ENCODE measurements around the gene SLC9C2. TPM values are rescaled to one million over a fixed set of nuclear protein-coding genes. Genes with fewer than 3 reads are reported as not detected.
"Not testable (repeated sequence)": the region's sequence is repeated elsewhere in the genome, so short reads cannot be mapped to it uniquely, and the experiment has no call there.

SLC9C2 gene
- total RNA-seq, 6 experiments from 2014 or later, result not detected

DNA sequence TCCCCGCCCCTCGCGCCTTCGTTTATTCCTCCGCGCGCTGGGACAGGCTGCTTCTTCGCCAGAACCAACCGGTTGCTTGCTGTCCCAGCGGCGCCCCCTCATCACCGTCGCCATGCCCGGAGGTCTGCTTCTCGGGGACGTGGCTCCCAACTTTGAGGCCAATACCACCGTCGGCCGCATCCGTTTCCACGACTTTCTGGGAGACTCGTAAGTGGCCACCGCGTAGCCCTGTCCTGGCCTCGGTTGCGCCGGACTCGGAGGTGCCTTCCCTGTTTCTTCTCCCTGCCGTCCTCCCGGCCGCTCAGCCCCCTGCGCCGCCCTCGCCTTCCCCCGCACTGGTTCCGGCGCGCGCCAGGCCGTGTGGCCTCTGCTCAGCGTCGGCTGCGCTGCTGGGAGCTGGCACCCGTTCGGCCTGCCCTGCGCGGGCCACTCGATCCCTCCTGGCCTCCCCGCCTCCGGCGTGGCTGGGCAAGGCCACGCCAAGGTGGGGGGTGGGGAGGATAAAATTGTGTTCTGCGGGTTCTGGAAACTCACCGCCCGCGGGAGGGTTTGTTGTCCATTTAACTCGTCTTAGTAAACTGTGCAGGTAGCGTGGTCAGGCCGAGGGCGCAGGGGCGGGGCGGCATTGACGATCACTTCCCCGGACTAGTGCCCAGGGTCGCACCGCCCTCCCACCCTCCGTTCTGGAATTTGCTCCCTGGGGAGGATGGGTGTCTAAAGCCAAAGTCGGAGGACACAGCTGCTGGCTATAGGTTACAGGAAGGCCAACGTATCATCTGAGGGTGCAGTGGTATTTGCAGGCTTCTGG, 125.4 kb downstream of the SLC9C2 start, which contains the start of gene PRDX6:
TSS of gene PRDX6 (plus strand) at position 50 of the 808 bp plus-strand sequence. CDS start at position 113, 63 bp downstream.
- Histone ChIP-seq H3K9me3 (no peaks in the 10 kb centered on the region), H3K36me3 (peaks cover 0 to 18% (median 13%) of the 10 kb centered on the region in 4 donors), H3K27me3 (no peaks in the 10 kb centered on the region), H3K27ac (peak within 1 kb of the TSS; percentile 99), H3K4me3 (peak within 1 kb of the TSS; percentile 75 to 87 (median 83)), H3K4me1 (peaks cover 3 to 67% (median 26%) of the 10 kb centered on the region in 4 donors)
- 0% methylated on average over 17 of the region's 69 CpGs for WGBS (ENCODE audit: insufficient coverage, low coverage, low lambda C conversion rate, missing lambda C conversion rate)
- peak; percentile 83 to 93 (median 88) for DNase-seq
- TF ChIP-seq POLR2A (IDR thresholded peaks at IDR 0.05), result peak; percentile 56
- TF ChIP-seq, protein P1, sequence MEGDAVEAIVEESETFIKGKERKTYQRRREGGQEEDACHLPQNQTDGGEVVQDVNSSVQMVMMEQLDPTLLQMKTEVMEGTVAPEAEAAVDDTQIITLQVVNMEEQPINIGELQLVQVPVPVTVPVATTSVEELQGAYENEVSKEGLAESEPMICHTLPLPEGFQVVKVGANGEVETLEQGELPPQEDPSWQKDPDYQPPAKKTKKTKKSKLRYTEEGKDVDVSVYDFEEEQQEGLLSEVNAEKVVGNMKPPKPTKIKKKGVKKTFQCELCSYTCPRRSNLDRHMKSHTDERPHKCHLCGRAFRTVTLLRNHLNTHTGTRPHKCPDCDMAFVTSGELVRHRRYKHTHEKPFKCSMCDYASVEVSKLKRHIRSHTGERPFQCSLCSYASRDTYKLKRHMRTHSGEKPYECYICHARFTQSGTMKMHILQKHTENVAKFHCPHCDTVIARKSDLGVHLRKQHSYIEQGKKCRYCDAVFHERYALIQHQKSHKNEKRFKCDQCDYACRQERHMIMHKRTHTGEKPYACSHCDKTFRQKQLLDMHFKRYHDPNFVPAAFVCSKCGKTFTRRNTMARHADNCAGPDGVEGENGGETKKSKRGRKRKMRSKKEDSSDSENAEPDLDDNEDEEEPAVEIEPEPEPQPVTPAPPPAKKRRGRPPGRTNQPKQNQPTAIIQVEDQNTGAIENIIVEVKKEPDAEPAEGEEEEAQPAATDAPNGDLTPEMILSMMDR (IDR thresholded peaks at IDR 0.05), result no peak
- intact Hi-C loops (cut with DNase I), result no loop called here
- ATAC-seq, result peak; percentile 59 to 72 (median 64)

DNA sequence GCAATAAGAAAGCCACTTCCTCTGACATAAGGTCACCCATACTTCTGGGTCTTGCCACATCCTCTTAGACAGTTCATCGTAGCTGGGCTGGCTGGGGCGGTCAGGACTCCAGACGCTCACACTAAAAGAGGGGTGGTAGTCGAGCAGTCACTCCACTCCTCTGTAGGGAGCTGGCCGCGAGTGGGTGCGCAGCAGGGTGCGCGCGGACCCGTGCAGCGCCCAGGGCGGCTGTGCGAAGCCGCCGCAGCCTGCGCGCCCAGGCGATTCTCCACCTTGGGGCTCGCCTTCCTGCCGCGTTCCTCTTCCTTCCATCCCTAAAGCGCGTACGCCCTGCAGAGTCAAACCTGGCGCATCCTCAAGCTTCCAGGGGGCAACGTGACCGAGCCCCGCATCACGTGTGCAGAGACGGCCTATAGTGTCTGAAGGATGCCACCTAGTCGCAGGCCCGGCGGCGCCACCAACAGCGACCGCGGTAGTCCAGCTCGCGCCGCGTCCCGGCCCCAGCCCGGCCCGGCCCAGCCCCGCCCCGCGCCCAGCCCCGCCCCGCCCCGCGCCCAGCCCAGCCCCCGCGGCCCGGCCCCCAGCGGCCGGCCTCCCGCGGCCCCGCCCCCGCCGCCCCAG, 126.1 kb downstream of the SLC9C2 start:
- Histone ChIP-seq H3K27ac (peak overlapping the region; percentile 82 to 99 (median 93)), H3K4me3 (peak overlapping the region; percentile 72 to 87 (median 75)), H3K36me3 (peaks cover 0 to 12% (median 9%) of the 10 kb centered on the region in 4 donors), H3K27me3 (no peaks in the 10 kb centered on the region), H3K9me3 (no peaks in the 10 kb centered on the region), H3K4me1 (peaks cover 3 to 65% (median 26%) of the 10 kb centered on the region in 4 donors)
- ATAC-seq, result peak; percentile 79 to 90 (median 82)
- peak; percentile 96 to 98 (median 97) for DNase-seq
- TF ChIP-seq POLR2A (IDR thresholded peaks at IDR 0.05), result peak; percentile 74
- TF ChIP-seq, protein P1 (IDR thresholded peaks at IDR 0.05), result peak in 1 of 4 donors; percentile 31
- 0% methylated on average over 1 of the region's 62 CpGs for WGBS (ENCODE audit: insufficient coverage, low coverage, low lambda C conversion rate, missing lambda C conversion rate)
- intact Hi-C loops (cut with DNase I), result no loop called here

DNA sequence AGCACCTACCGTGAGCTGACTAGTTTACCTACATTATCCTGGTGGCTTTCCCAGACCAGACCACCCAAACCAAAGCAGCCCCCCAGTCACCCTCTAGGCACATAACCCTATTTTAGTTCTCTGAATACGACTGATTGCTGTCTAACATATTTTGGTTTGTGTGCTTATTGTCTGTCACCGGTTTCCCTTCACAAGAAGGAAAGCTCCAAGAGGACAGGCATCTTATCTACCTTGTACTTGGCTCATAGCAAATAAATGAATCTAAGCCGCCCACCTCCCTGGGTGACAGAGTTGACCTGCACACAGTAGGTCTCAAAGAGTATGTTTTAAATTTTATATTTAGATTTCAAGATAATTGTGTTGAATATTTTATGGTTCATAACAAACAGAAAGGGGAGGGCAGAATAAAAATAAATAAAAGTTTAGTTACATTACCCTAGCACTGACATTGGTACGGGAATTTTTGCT, 126.6 kb downstream of the SLC9C2 start:
- peak overlapping the region; percentile 82 to 93 (median 92) for H3K27ac ChIP-seq
- H3K36me3 ChIP-seq, result peaks cover 0 to 8% (median 3%) of the 10 kb centered on the region in 4 donors
- 18% methylated on average over 5 of the region's 5 CpGs for WGBS (ENCODE audit: insufficient coverage, low coverage, low lambda C conversion rate, missing lambda C conversion rate)
- ATAC-seq, result no peak
- no peak for TF ChIP-seq POLR2A (IDR thresholded peaks at IDR 0.05)
- TF ChIP-seq, protein P1 (IDR thresholded peaks at IDR 0.05), result no peak
- peak overlapping the region; percentile 69 to 75 (median 72) for H3K4me3 ChIP-seq
- H3K4me1 ChIP-seq, result peaks cover 3 to 59% (median 25%) of the 10 kb centered on the region in 4 donors
- DNase-seq, result no peak
- intact Hi-C loops (cut with DNase I), result no loop called here
- no peaks in the 10 kb centered on the region for H3K9me3 ChIP-seq
- H3K27me3 ChIP-seq, result no peaks in the 10 kb centered on the region

DNA sequence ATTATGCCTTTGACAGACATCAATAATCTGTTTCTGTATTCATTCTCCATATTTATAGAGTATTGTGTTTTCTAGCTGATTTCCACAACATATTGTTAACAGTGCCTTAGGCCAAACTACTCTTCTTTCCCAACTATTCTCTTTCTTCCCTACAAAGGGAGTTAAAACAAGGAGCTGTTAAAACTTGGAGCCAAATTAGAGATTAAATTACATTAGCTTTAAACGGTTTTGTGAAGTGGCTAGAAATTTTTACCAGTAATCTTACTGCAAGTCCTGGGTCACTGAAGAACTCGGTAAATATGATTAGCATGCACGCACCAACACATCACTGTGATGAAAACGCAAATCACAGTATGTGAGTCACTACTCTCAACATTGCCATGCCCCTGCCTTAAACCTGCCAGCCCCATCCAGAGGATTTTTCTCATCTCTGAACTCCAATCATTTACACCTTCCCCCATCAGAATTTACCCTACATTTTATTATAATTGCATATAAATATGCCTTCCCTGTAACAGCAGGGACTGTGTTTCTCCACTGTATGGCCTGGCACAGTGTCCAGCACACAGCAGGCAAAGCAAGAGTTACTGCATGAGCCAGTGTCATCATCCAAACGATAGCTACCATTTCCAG, 127.2 kb downstream of the SLC9C2 start:
- DNase-seq, result no peak
- peaks cover 3 to 54% (median 21%) of the 10 kb centered on the region in 4 donors for H3K4me1 ChIP-seq
- WGBS (ENCODE audit: insufficient coverage, low coverage, low lambda C conversion rate, missing lambda C conversion rate), result 21% methylated on average over 5 of the region's 5 CpGs
- TF ChIP-seq, protein P1 (IDR thresholded peaks at IDR 0.05), result no peak
- peak; percentile 53 for TF ChIP-seq POLR2A (IDR thresholded peaks at IDR 0.05)
- H3K36me3 ChIP-seq, result peaks cover 0 to 3% (median 0%) of the 10 kb centered on the region in 4 donors
- H3K9me3 ChIP-seq, result no peaks in the 10 kb centered on the region
- H3K27me3 ChIP-seq, result no peaks in the 10 kb centered on the region
- peak in 1 of 4 donors; percentile 39 for ATAC-seq
- peak overlapping the region; percentile 82 to 93 (median 92) for H3K27ac ChIP-seq
- intact Hi-C loops (cut with DNase I), result no loop called here
- H3K4me3 ChIP-seq, result peak overlapping the region; percentile 69 to 75 (median 72)

DNA sequence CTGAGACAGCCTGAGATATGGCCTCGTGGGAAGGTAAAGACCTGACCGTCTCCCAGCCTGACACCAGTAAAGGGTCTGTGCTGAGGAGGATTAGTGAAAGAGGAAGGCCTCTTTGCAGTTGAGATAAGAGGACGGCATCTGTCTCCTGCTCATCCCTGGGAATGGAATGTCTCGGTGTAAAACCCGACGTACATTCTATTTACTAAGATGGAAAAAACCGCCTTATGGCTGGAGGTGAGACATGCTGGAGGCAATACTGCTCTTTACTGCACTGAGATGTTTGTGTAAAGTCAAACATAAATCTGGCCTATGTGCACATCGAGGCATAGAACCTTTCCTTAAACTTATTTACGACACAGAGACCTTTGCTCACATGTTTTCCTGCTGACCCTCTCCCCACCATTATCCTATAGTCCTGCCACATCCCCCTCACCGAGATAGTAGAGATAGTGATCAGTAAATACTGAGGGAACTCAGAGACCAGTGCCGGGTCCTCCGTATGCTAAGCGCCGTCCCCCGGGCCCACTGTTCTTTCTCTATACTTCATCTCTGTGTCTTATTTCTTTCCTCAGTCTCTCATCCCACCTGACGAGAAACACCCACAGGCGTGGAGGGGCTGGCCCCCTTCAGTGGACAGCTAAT, 128.0 kb downstream of the SLC9C2 start:
- H3K4me1 ChIP-seq, result peaks cover 0 to 46% (median 17%) of the 10 kb centered on the region in 4 donors
- ATAC-seq; H3K27me3 ChIP-seq; intact Hi-C loops (cut with DNase I); H3K9me3 ChIP-seq; DNase-seq; H3K36me3 ChIP-seq; H3K4me3 ChIP-seq: not testable (repeated sequence)
- WGBS (ENCODE audit: insufficient coverage, low coverage, low lambda C conversion rate, missing lambda C conversion rate), result 40% methylated on average over 17 of the region's 17 CpGs
- peak overlapping the region; percentile 56 to 92 (median 82) for H3K27ac ChIP-seq
